ENCODE data around the gene DES.

Gene DES

GRCh38 chr2:219472629-219473187 is 54.5 kb downstream of the DES start:
- no peak for DNase-seq (ENCODE audit: low read depth in 3 of 3)

- DNase-seq (ENCODE audit: low read depth in 3 of 3), result no peak
Measured at GRCh38 chr2:219473511-219473910, 55.3 kb downstream of the DES start.

- no peak for DNase-seq (ENCODE audit: low read depth in 3 of 3)
Measured at GRCh38 chr2:219474285-219475060, 56.3 kb downstream of the DES start.

- no peak for DNase-seq (ENCODE audit: low read depth in 3 of 3)
Measured at GRCh38 chr2:219475278-219475677, 57.1 kb downstream of the DES start.

- DNase-seq (ENCODE audit: low read depth in 3 of 3), result peak; percentile 31 to 61 (median 44)
Measured at GRCh38 chr2:219475697-219476651, 57.8 kb downstream of the DES start.
